HG03558 (cell line): Measurements from ENCODE around the gene REM1.
"Not testable (repeated sequence)": the region's sequence is repeated elsewhere in the genome, so short reads cannot be mapped to it uniquely, and the experiment has no call there.

Source experiments
- ATAC-seq: cut with Tn5 transposase; IDR thresholded peaks from one replicate; pipeline ENCODE4 v1.9.1; 2021; ENCODE audit warnings: moderate number of reproducible peaks; ENCODE audit not compliant: unreplicated experiment; ENCODE audit errors: extremely low read depth

REM1 gene

DNA sequence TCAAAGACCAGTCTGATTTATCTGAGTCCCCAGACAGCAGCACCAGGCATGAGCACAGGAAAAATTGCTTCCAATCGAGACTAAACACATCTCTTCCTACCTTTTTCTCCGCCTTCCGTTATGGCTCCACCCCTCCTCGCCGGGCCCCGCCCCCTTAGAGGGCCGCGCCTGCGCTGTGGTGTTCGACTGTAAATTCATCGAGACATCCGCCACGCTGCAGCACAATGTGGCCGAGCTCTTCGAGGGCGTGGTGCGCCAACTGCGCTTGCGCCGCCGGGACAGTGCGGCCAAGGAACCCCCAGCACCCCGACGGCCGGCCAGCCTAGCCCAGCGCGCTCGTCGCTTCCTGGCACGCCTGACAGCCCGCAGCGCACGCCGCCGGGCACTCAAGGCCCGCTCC, 8.9 kb downstream of the REM1 start:
- no peak for ATAC-seq

DNA sequence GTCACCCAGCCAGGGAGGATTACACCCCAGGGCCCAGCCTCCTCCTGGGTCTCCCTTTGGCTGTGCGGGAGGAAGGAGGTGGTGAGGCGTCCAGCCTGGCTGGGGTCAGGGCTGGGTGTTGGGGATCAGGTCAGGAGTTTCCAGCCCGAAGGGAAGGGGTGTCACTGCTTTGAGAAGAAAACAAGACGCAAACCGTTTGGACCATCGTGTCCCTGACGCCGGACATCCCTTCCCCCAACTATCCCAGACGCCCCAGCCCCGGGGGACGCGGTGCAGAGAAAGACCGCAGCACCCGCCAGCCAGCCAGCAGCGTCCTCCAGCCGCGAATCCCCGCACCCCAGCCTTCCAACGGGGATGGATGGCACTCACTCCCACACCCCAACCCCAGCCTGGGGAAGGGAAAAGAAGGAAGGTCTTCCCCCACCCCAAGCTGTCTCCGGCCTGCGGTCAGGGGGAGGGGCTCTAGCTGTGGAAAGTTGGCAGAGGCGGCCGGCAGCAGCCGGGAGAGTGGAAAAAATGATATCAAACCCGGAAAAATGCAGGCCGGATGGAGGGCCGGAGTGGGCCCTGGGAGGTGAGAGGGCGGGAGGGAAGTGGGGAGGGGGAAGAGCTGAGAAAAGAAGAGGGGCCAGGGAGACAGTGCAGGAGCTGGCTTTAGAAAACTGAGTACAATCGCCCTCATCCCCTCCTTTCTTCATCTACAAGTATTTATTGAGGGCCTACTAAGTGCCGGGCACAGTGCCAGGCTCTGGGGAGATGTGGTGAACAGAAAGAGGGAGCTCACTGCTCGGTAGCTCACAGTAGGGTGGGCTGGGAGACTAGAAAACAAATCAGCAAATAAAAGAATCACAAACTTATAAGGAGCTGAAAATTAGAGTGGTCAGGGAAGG, 10.6 kb downstream of the REM1 start:
- no peak for ATAC-seq

DNA sequence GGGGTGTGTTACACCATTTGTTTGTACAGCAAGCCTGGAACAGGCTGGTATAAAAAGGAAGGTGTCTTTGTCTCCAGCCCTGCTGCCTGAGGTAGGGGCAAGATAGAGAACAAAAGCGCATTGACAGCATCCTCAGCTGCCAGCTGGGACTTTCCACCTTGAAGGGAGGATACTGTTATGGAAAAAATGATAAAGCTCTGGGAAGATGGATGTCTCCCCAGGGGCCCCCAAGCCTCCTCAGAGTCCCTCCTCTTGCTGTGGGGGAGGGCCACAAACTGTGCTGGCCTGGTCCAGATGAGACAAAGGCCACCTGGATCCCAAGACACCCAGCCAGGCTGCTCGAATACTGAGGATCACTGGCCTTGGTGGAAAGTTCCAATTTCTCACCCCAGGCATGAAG, 13.0 kb downstream of the REM1 start:
- ATAC-seq: no peak

DNA sequence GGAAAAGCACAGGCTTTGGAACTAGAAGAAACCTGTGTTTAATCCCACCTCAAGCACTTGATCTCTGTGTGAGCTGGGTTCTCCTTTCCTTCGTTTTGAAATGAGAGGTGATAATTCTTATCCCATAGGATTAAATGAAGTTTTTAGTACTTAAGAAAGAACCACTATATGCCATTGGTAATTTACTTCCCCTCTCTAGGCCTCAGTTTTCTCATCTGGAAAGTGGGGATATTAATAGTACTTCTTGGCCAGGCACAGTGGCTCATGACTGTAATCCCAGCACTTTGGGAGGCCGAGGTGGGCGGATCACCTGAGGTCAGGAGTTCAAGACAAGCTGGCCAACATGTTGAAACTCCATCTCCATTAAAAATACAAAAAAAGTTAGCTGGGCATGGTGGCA, 14.1 kb downstream of the REM1 start:
- ATAC-seq: no peak

DNA sequence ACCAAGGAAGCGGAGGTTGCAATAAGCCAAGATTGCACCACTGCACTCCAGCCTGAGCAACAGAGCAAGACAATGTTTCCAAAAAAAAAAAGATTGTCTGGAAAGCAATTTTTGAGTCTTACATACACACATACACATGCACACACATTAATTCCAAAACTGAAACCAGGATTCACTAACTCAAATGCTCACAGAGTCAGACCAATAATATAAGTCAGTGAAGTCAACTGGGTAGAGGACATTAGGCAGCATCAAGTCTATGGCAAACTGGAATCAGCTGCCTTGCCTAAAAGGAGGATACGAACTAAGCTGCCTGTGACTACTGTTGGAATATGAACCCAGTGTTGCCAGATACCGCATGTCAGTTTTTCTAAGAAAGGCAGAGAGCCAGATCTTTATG, 15.7 kb downstream of the REM1 start:
- ATAC-seq: no peak

DNA sequence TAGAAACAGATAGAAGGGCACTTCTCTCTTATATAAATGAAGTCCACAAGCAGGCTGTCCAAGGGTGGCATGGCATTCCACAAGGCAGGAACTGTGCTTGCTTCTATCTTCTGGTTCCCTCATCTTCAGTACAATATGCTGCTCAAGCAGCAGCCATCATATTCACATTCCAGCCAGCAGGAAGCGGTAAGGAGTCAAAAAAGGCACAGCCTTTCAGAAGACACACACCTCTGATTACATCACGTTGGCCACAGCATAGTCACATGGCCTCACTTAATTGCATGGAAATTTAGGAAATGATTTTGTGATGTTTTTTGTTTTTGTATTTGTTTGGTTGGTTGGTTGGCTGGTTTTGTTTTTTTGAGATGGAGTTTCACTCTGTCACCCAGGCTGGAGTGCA, 19.0 kb downstream of the REM1 start:
- ATAC-seq: no peak

DNA sequence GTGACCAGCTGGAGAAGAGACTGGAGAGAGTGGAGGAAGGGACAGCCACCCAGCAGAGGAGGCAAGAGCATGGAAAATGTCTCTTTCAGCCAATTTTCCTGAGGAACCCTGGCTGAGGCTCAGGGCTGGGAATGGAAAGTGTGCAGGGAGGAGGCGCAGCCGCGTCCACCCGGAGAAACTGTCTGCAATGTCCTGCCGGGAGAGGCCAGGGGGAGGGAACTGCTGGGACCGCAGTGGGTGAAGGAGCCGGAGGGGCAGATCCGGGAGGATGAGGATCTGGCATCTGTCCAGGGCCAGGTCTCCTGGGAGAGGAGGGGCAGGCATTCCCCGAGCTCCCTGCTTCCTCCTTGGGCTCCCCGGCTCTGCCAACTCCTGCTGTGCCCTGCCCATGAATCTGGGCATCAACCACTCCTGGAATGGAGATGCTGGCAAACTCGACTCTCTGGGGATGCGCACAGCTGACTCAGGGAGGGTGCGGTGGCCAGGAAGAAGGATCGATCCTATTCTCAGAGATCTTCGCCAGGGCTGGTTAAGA, 21.7 kb downstream of the REM1 start:
- no peak for ATAC-seq

DNA sequence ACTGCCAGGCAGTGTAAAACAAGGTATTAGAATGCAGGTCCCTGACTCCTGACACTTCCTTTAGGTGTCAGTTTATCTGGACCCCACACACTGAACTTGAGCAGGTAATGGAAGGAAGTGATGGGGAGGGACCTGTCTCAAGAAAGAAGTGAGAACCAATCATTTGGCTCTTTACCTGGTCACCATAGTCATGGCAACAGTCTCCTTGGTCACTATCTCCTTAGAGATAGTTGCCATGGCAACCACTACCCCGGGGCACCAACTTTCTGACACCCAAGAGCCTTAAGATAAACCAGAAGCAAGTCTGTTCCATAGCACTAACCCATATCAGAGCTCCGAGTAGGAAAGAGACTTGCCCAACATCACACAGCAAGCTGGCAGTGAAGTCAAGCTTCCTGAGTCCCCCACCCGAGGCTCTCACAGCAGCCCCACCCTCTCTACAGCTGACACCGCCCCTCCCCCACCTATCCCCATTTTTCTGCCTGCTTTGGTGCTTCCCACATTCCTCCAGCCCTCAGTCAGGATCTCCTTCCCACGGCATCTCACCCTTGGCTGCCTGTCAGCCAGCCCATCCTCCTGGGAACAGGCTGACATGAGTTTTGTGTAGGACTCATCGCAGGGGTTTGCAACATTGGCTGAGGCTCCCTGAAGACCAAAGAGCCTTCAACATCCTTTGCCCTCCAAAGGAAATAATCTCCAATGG, 22.9 kb downstream of the REM1 start:
- ATAC-seq: no peak

DNA sequence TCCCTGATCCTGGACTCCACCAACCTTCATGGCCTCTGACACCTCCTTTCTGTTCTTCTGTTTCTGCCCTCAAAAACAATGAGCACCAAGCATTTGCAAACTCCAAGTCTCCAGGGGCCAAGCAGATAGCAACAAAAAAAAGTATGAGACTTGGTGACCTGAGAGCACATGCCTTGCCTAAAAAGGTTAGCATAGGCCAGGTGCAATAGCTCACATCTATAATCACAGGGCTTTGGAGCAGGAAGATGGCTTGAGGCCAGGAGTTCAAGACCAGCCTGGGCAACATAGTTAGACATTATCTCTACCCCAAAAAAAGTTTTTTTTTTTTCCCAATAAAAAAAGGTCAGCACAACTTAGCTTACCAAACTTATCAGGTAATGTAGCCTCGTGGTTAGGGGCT, 25.4 kb downstream of the REM1 start:
- no peak for ATAC-seq

DNA sequence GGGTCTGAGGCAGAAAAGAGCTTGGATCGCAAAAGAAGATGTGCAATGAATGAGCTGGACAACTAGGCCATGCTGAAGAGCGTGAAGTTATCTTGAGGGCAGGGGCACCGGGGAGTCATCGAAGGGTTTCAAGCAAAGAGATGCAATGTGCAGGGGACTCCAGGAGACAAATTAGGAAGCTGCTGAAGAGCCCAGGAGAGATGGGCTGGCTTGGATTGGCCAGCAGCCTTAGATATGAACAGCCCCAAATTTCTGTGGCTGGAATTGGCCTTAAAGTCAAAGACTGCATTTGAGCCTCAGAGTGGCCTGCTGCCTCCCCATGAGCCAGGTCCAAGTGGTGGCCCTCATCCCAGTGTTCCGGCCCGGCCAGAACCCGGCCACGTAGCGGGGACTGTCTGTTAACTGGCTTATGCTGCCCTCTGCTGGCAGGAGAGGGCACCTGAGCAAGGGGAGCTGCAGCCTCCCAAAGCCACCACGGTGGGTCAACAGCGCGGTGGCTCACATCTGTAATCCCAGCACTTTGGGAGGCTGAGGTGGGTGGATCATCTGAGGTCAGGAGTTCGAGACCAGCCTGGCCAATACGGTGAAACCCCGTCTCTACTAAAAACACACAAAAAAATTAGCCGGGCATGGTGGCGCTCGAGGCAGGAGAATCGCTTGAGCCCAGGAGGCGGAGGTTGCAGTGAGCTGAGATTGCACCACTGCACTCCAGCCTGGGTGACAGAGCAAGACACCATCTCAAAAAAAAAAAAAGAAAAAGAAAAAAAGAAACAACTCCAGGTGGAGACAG, 28.0 kb downstream of the REM1 start:
- ATAC-seq: not testable (repeated sequence)

DNA sequence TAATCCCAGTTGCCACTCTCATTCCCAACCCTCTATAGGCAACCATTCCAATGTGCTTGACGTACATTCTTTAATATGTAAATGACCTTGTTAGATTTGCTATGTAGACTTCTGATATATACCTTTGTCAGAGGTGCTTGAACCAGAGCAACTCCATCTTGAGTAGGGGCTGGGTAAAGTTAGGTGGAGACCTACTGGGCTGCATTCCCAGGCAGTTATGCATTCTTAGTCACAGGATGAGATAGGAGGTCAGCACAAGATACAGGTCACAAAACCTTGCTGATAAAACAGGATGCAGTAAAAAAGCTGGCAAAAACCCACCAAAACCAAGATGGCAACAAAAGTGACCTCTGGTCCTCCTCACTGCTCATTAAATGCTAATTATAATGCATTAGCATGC, 30.8 kb downstream of the REM1 start:
- no peak for ATAC-seq

DNA sequence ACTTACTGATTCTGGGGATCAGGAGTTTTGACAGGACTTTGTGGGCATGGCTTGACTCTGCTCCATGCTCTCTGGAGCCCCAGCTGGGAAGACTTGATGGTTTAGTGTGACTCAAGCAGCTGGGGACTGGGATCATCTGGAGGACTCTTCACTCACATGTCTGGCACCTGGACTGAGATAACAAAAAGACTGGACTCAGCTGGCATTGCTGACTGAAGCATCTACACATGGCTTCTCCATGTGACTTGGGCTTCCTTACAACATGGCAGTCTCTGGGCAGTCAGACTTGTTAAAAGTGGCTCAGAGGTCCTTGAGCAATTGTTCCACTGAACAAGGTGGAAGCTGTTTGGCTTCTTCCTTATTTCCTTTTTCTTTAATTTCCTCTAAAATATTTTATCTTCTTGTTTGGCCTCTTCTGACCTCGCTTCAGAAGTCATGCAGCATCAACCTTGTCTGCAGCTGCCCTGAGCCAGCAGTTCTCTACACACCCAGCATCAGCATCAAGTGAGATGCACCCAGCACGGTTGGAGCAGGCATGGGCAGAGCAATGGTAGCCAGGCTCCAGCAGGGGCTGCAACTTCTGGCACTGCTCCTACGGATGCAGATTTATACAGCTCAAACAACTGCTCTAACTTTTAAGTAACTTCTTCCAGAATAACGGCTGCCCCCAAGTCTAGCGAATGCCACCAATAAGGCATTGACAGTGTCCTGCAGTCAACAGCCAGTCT, 33.6 kb downstream of the REM1 start:
- ATAC-seq: no peak

DNA sequence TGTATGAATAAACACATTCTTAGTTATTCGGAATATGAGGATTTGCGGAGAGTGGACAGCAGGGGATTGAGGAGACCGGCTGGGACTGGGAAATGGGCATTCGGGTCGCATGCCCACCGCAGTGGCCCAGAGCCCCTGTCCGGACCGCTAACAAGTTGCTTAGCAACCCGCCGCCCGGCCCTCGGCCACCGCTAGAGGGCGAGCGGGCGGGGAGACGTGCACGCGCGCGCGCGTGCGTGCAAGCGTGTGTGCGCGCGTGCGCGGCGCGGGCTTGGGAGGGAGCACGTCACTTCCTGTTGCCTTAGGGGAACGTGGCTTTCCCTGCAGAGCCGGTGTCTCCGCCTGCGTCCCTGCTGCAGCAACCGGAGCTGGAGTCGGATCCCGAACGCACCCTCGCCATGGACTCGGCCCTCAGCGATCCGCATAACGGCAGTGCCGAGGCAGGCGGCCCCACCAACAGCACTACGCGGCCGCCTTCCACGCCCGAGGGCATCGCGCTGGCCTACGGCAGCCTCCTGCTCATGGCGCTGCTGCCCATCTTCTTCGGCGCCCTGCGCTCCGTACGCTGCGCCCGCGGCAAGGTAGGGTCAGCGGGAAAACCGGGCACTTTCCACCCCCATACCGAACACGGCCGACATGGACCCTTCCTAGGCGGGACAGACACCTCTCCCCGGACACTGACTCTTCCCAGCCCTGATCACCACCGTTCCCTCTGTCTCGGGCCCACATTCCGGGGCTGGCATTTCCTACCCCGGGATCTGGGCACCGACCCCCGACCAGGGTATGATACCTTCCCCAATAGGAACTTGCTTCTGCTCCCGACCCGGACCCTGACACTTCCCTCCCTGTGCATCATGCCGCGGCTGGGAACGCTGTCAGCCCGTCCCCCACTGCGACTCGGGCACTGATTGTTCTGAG, 39.3 kb downstream of the REM1 start, which contains the start of gene HM13:
Gene HM13 (plus strand): TSS at position 289 of the 918 bp plus-strand sequence. CDS start 110 bp downstream, at position 399.
- ATAC-seq: peak; percentile 67

DNA sequence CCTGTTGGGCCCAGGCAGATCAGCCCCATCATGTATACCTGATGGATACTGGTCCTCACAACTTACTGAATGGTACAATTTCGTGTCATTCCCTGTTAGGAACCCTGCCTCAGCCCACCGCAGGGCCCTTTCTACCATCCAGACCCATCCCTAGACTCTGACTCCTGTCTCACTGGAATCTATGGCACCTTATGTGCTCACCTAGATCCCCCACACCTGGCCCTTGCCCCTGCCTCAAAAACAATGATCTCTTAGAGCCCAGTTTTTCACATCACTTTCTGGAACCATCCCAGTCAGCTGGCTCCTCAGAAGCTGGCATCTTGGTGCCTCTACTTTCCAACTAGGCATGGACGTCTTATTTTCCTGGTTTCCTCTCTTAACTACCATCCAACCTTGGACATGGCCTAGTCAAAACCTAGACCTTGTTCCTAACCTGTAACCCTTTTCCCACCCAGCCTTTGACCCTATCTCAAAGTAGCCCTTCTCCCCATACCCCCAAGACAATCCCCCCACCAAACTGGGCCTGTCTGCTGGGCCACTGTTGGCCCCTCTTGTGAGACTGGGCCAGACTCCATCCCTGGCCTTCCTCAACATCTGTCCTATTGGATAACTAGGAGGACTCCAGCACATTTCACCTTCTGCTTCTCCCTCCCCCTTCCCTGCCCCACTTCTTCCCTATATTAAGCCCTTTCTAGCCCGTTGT, 40.1 kb downstream of the REM1 start:
- no peak for ATAC-seq

DNA sequence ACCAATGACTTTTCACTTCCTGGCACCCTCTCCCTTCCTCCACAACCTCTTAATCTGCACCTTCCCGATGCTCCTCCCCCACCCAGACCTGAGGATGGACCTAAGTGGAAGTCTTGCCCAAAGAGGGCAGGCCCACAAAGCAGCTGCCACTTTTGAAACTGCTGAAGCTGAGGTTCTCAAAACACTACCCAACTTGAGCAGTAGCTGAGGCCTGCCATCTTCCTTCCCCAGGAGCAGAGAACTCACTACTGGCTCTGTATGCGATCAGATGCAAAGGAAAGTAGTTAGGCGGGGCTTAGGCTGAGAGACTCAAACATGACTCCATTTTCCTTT, 40.7 kb downstream of the REM1 start:
- ATAC-seq: no peak

DNA sequence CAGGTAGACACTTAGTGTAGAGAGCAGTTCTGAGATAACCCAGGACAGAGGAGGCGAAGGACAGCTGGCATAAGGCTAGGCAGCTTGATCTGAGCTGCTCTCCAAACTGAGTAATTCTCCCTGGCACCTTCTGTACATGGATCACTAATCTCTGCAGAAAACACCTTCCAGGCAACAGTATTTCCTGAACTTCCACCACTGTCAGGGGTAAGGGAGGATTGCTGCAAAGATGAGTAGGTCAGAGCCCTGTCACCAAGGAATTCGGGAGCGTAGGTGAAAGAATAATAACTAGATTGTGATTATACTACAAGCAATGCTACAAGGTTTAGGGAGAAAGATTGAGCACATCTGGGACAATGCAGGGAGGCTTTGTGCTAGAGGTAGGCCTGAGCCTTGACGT, 41.1 kb downstream of the REM1 start:
- no peak for ATAC-seq

DNA sequence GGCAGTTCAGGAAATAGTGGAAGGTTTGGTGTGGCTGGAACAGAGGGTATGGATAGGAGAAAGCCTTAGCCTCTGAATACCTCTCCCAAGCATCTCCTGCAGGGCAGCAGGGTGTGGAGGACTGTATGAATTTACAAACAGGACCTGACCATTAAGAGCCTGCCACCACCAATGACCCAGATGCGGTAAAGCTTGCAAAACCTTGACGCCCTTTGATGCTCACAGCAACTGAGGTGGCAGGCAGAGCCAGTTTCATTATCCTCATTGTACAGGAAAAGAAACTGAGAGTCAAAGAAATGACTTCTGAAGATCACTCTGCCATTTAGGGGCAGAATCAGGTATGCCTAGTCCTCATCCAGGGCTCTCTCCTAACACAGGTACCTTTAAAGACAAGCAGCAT, 41.6 kb downstream of the REM1 start:
- ATAC-seq: no peak

DNA sequence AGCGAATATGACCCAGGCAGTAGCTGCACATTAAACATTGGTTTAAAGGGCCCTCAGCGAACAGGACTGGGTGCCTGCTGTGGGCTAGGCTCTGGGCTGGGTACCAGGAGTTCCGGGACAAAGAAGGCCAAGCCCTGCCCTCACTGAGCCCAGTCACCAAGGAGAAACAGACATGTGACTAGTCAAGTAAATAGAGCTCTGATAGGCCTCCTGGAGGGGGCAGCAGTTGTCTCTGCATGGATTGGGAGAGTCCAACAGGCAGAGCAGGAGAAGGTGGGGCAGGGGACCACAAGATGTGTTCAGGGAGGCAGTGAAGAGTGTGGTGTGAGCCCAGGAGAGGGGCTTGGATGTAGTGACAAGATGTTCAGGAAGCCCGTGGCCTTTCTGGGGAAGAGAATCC, 42.3 kb downstream of the REM1 start:
- ATAC-seq: no peak
